K562 treated with DMSO at 1 percent for 24 hours (cell line): Measurements from ENCODE around the gene ZNF296. TPM values are rescaled to one million over a fixed set of nuclear protein-coding genes. Genes with fewer than 3 reads are reported as not detected.

ENCODE experiments used
- total RNA-seq: library from RNA; unstranded; fragments of 300-600 nt; gene quantifications from 2 replicates; pipeline ENCODE4 v1.2.3, GENCODE V29; 2022; ENCODE audit warnings: low read depth; ENCODE audit not compliant: insufficient read depth

The ZNF296 gene
- total RNA-seq = 8.4 and 8.7 TPM in 2 replicates

DNA sequence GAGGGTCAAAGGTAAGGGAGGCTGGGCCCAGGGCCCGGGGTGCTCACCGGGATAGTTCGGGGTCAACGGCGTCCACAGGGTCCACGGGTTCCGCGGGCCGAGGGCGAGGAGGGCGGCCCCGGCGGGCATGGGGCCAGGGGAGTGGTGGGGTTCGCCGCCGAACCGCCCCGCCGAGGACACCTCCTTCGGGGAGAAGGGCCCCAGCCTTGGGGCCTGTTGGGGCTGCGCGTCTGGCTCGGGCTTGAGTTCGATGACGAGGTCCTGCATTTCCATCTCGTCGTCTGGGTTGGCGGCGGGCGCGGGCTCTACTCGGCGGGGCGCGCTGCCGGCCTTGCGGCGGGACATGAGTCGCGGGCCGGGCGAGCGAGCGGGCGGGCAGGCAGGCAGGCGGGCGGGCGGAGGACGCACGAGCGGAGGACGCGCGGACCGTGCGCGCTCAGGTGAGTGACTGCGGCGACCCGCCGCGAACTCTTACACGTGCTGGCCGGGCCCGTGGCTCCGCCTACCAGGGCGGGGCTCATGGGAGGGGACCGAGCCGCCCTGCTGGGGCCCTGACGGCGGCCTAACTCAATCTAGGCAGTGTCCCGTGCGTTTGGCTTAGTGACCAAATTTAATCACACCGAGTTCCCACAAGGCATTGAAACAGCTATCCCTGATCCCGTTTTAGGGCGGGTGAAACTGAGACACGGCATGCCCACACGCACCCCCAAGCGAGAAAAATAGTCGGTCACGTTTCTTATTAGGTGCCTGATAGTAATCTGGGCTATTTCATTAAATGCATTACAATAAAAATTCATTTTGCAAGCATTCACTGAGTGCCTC, at the start of gene ZNF296:
Gene ZNF296, minus strand, starts transcription at position 450 of the 822 bp plus-strand sequence. Its CDS starts 105 bp downstream, at position 345.

DNA sequence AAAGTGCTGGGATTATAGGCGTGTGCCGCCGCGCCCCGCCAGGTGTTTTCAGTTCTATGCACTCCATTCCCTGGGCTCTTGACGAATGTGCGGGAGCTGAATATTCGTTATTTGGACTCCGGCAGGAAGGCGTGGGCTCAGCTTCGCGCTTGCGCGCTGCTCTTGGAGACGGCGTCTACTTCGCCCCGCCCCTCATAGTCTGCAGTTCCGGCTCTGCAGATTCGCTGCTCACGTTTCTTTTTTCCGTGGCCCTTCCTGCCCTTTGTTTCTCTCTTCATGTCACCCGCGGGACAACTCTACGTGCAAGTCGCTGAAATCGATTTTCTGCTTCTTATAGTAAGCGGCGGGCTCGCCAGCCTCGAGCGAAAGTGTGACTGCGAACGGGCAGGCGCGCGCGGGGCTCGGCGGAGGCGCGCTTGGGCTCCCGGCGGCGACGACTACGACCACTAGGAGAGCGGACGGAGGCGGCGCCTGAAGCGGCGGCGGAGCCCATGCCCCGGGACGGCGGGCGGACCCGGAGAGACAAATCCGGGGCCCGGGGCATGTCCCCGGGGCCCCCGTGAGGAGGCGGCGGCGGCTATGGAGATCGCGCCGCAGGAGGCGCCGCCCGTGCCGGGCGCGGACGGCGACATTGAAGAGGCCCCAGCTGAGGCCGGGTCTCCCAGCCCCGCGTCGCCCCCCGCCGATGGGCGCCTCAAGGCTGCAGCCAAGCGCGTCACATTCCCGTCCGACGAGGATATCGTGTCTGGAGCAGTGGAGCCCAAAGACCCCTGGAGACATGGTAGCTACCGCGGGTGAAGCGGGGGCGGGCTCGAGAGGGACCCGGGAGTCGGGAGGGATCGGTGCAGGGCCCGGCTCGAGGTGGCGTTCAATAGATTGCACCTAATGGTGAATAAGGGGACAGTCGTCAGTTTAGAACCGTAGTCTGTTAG, 16.7 kb upstream of the ZNF296 start, which contains the start of gene PPP1R37:
Gene PPP1R37, plus strand, starts transcription at position 433 of the 932 bp plus-strand sequence. Its CDS starts 147 bp downstream, at position 580.

DNA sequence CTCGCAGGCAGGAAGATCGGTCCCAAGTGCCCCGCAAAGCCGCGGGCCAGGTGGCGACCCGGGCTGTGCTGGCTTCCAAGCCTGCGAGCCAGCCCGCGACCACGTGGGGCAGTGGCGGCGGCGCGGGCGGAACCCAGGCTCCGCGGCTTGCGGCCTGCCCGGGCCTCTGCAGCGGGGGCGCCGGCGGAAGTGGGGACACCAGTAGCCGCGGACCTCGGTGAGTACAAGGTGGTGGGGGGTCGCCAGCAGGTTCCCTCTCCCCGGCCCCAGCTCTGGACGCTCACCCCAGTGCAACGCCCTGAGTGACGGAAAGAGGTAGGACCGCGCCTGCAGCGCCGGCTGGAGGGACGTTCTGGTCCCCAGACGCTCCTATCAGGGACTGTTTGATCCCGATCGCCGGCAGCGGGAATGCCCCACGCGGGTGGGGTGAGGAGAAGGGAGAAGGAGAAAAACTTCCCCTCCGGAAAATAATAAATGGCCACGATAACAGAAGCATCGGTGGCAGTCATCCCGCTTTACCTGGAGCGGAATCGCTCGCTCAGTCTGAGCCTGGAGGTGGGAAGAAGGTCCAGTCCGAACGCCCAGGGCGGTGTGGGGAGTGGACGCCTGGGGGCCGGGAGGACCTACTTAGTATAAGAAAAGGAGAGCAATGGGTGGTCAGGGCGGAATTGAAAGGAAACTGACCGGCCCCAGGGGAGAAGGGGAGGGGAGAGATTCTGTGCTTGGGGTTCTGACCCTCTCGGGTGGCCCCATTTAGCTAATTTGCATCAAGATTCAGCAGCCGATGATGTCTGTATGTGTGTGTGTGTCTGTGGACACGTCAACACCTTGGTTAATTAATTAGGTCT, 3.0 kb upstream of the ZNF296 start, which contains the start of gene GEMIN7:
Gene GEMIN7, plus strand, starts transcription at position 198 of the 848 bp plus-strand sequence. CDS start 10,855 bp downstream, outside the sequence.

GRCh38 chr19:45038931-45039893, 37.1 kb downstream of the ZNF296 start, which contains the start of gene CLASRP:
Gene CLASRP, plus strand, starts transcription at chr19:45039045. Its CDS starts 1,168 bp downstream, at chr19:45040213.

Other genes starting within 250 kb of the ZNF296 start
- 136 and 143 TPM in 2 replicates for gene NECTIN2, start 230.2 kb downstream of the ZNF296 start, total RNA-seq
- gene TOMM40, start 185.2 kb downstream of the ZNF296 start, total RNA-seq = 105 and 129 TPM in 2 replicates
- gene APOE, start 170.7 kb downstream of the ZNF296 start, total RNA-seq = 1,323 and 1,421 TPM in 2 replicates
- 674 and 701 TPM in 2 replicates for gene APOC1, start 161.9 kb downstream of the ZNF296 start, total RNA-seq
- gene APOC4, start 134.2 kb downstream of the ZNF296 start, total RNA-seq = not detected in 2 replicates
- not detected in 2 replicates for gene APOC2, start 130.4 kb downstream of the ZNF296 start, total RNA-seq
- gene CLPTM1, start 121.1 kb downstream of the ZNF296 start, total RNA-seq = 95.5 and 102 TPM in 2 replicates
- gene RELB, start 75.0 kb downstream of the ZNF296 start, total RNA-seq = 36.8 and 40.3 TPM in 2 replicates
- gene CLASRP, start 37.4 kb downstream of the ZNF296 start, total RNA-seq = 40.8 and 51.2 TPM in 2 replicates
- 47.4 and 55.6 TPM in 2 replicates for gene GEMIN7, start 2.8 kb upstream of the ZNF296 start, total RNA-seq
- gene PPP1R37, start 16.7 kb upstream of the ZNF296 start, total RNA-seq = 23.1 and 28.4 TPM in 2 replicates
- 0.63 TPM in 1 of 2 replicates, not detected in the other for gene NKPD1, start 84.5 kb upstream of the ZNF296 start, total RNA-seq
- gene TRAPPC6A, start 101.8 kb upstream of the ZNF296 start, total RNA-seq = 106 and 116 TPM in 2 replicates
- gene BLOC1S3, start 102.3 kb upstream of the ZNF296 start, total RNA-seq = 30.7 and 40.1 TPM in 2 replicates
- 25.2 and 29.4 TPM in 2 replicates for gene EXOC3L2, start 168.9 kb upstream of the ZNF296 start, total RNA-seq
- 31.3 and 33.5 TPM in 2 replicates for gene MARK4, start 174.8 kb upstream of the ZNF296 start, total RNA-seq
- 0.16 and 0.41 TPM in 2 replicates for gene CKM, start 246.4 kb upstream of the ZNF296 start, total RNA-seq